Subcutaneous adipose tissue (tissue), 4 donors: Measurements from ENCODE around the gene CDH5. TPM values are rescaled to one million over a fixed set of nuclear protein-coding genes. Genes with fewer than 3 reads are reported as not detected.

Experiments used
- CTCF ChIP-seq: fragments of 450-650 bp; IDR thresholded peaks from one replicate; pipeline ENCODE4 v1.5.1; 2016; ENCODE audit warnings: low read depth, mild to moderate bottlenecking, control low read depth, antibody characterized with exemption, moderate library complexity
- total RNA-seq, 4 donors: library from RNA; depleted of rRNA; stranded (reverse); fragments of >200 nt; gene quantifications; one replicate each; pipeline ENCODE4 v1.1.0, GENCODE V29; 2016

Gene CDH5
- total RNA-seq, 4 donors from 2014 or later, result 28.7 to 155 (median 43.2) TPM

- TF ChIP-seq CTCF, result no peak
Observed at GRCh38 chr16:66383551-66383950, 17.1 kb downstream of the CDH5 start.

GRCh38 chr16:66385415-66385814, 18.9 kb downstream of the CDH5 start:
- TF ChIP-seq CTCF, result no peak

- TF ChIP-seq CTCF, result no peak
Observed at GRCh38 chr16:66386629-66387622, 20.4 kb downstream of the CDH5 start.

DNA sequence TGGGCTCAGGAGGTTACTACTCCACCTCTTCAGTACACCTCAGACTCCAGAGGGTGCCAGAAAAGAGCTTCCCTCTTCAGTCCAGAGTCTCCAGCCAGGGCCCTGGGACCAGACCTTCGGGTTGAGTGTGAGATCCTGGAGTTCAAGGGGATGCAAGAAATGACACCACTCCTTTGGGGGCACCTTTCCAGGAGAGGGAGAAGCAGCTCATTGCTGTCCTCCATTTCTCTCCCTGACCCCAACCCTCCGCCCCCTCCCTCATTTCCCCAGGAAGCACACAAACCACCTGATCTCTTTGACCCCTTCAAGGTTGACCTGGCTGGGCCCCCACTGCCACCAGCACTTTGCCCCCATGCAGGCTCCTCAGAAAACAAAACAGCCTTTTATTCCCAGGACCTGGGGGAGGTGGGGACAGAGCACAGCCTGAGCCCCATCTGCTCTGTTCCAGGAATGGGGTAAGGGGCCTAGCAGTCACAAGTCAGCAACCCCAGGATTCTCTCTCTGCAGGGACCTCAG, 21.4 kb downstream of the CDH5 start:
- TF ChIP-seq CTCF, result no peak

DNA sequence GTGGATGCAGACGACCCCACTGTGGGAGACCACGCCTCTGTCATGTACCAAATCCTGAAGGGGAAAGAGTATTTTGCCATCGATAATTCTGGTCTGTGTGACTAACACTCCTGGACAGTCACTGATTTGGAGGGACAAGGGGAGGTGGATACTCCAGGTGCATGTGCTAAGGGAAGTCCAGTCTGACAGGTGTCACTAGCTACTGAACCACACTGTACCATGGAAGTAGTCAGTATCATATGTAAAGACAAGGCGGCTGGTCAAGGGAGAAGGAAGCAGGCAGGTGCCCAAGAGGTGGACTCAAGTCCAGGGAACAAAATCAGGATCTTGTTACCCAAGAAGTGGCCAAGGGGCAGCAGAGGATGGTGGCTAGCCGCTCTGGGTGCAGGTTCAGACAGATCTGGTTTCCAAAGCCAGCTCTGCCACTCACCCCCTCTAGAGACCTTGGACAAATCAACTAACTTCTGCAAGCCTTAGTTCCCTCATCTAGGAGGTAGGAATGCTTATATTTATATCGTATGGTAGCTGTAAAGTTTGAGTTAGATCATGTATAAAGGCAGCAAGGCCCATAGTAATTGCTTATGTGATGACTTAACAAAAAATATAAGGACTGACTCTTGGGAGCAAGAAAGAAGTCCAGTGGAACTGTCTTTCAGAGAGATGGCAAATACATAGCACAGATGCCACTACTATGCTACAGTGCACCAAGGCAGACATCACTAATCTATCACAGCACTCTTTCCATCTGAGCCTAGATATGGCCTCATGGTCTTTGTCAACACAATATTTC, 22.1 kb downstream of the CDH5 start:
- no peak for TF ChIP-seq CTCF

DNA sequence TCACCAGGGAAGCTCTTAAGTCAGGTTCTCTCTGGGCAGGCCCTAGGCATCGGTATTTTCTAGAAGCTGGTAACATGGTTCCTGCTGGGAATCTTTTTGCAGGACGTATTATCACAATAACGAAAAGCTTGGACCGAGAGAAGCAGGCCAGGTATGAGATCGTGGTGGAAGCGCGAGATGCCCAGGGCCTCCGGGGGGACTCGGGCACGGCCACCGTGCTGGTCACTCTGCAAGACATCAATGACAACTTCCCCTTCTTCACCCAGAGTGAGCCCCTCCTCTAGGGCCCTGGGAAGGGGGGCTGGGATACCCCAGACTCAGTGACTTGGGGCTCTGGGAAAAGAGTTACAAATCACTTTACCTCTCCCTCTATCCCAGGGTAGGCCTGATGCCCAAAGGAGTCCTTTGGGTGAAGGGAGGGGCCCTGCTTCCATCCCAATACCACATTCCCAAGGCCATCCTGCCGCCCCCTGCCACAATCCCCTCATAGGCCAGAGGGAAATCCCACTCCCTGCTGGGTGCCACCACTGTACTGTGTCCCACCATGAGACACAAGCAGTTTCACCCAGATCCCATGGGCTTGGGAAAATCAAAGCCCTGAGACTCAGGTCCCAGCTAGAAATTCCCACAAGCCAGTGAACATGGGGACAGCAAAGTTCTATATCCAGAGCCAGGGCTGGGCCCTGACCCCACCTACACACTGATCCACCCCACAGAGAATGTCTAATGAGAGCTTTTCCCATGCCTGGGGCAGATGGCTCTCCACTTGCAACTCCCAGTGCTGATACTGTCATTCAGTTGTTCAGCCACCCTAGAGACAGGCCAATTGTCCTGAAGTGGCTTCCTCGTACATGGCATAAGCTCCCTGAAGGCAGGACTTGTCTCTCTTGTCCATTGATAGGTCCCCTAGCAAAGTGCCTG, 23.0 kb downstream of the CDH5 start:
- TF ChIP-seq CTCF, result no peak
